ENCODE results near the gene VASH1. TPM values are rescaled to one million over a fixed set of nuclear protein-coding genes. Genes with fewer than 3 reads are reported as not detected.

The VASH1 gene
- total RNA-seq, 2 donors from 2014 or later, result 2.1 to 19.8 TPM

GRCh38 chr14:76782885-76783566, 21.8 kb downstream of the VASH1 start:
- intact Hi-C loops (cut with DNase I), result loop anchor here (5.0 kb wide), 1 partner anchor 71 kb away; no protein-coding TSS in a partner anchor
- TF ChIP-seq POLR2AphosphoS5 (IDR thresholded peaks at IDR 0.05), result no peak
- no peak for TF ChIP-seq CTCF (IDR thresholded peaks at IDR 0.05)
- no peak for TF ChIP-seq POLR2A (IDR thresholded peaks at IDR 0.05)
- Histone ChIP-seq H3K27me3 (replicated peaks; ENCODE audit: insufficient read depth) (no peaks in the 10 kb centered on the region), H3K9me3 (no peaks in the 10 kb centered on the region), H3K4me3 (no peak overlapping the region), H3K27ac (no peak overlapping the region), H3K4me1 (replicated peaks) (no peaks in the 10 kb centered on the region), H3K36me3 (peaks cover 0 to 6% of the 10 kb centered on the region in 2 donors)
- WGBS, result 54% methylated on average over 8 of the region's 9 CpGs
- no peak for DNase-seq (ENCODE audit: low spot score)

- Histone ChIP-seq H3K4me3 (no peak overlapping the region), H3K36me3 (peaks cover 0 to 6% of the 10 kb centered on the region in 2 donors), H3K4me1 (replicated peaks) (no peaks in the 10 kb centered on the region), H3K27ac (no peak overlapping the region), H3K27me3 (replicated peaks; ENCODE audit: insufficient read depth) (no peaks in the 10 kb centered on the region), H3K9me3 (no peaks in the 10 kb centered on the region)
- 74% methylated on average over 6 of the region's 6 CpGs for WGBS
- TF ChIP-seq POLR2AphosphoS5 (IDR thresholded peaks at IDR 0.05) (no peak), POLR2A (IDR thresholded peaks at IDR 0.05) (no peak), CTCF (IDR thresholded peaks at IDR 0.05) (no peak)
- intact Hi-C loops (cut with DNase I), result loop anchor here (5.0 kb wide), 1 partner anchor 72 kb away; no protein-coding TSS in a partner anchor
- no peak for DNase-seq (ENCODE audit: low spot score)
These were observed 23.1 kb downstream of the VASH1 start for GRCh38 chr14:76784266-76784874.

- Histone ChIP-seq H3K36me3 (peaks cover 0 to 6% of the 10 kb centered on the region in 2 donors), H3K27me3 (replicated peaks; ENCODE audit: insufficient read depth) (no peaks in the 10 kb centered on the region), H3K4me1 (replicated peaks) (no peaks in the 10 kb centered on the region), H3K27ac (no peak overlapping the region), H3K9me3 (no peaks in the 10 kb centered on the region), H3K4me3 (no peak overlapping the region)
- 49% methylated on average over 2 of the region's 2 CpGs for WGBS
- no peak for DNase-seq (ENCODE audit: low spot score)
- TF ChIP-seq POLR2AphosphoS5 (IDR thresholded peaks at IDR 0.05) (no peak), CTCF (IDR thresholded peaks at IDR 0.05) (peak in 3 of 4 experiments; percentile 41 to 68 (median 51)), POLR2A (IDR thresholded peaks at IDR 0.05) (no peak)
- intact Hi-C loops (cut with DNase I), result loop anchor here (5.0 kb wide), 1 partner anchor 73 kb away; no protein-coding TSS in a partner anchor
These were observed 23.6 kb downstream of the VASH1 start for GRCh38 chr14:76784881-76785280.

- DNase-seq (ENCODE audit: low spot score), result no peak
- H3K36me3 ChIP-seq, result peaks cover 6% of the 10 kb centered on the region in 2 donors
- H3K4me3 ChIP-seq, result no peak overlapping the region
- H3K4me1 ChIP-seq (replicated peaks), result no peaks in the 10 kb centered on the region
- TF ChIP-seq POLR2AphosphoS5 (IDR thresholded peaks at IDR 0.05) (no peak), CTCF (IDR thresholded peaks at IDR 0.05) (no peak), POLR2A (IDR thresholded peaks at IDR 0.05) (no peak)
- no peaks in the 10 kb centered on the region for H3K9me3 ChIP-seq
- no peaks in the 10 kb centered on the region for H3K27me3 ChIP-seq (replicated peaks; ENCODE audit: insufficient read depth)
- intact Hi-C loops (cut with DNase I), result no loop called here
- WGBS, result 89% methylated on average over 2 of the region's 2 CpGs
- no peak overlapping the region for H3K27ac ChIP-seq
These were observed 25.3 kb downstream of the VASH1 start for GRCh38 chr14:76786601-76787000.

Measured in prostate gland (tissue), 2 donors.